Measurements from ENCODE around the gene PTTG1IP2.
"Not testable (repeated sequence)": the region's sequence is repeated elsewhere in the genome, so short reads cannot be mapped to it uniquely, and the experiment has no call there.

Gene PTTG1IP2

GRCh38 chr7:90469554-90469953 is at the start of gene PTTG1IP2:
Gene PTTG1IP2, plus strand, starts transcription at chr7:90469639. Its CDS starts 148 bp downstream, at chr7:90469787.
- DNase-seq (ENCODE audit: low read depth in 2 of 3, low spot score in 1 of 3): no peak

- DNase-seq (ENCODE audit: low read depth in 2 of 3, low spot score in 1 of 3): no peak
Measured at GRCh38 chr7:90421651-90422050, 47.8 kb upstream of the PTTG1IP2 start.

GRCh38 chr7:90424720-90425119 is 44.7 kb upstream of the PTTG1IP2 start:
- peak in 1 of 3 donors; percentile 8 for DNase-seq (ENCODE audit: low read depth in 2 of 3, low spot score in 1 of 3)

GRCh38 chr7:90425376-90425775 is 44.1 kb upstream of the PTTG1IP2 start:
- DNase-seq (ENCODE audit: low read depth in 2 of 3, low spot score in 1 of 3): no peak

- no peak for DNase-seq (ENCODE audit: low read depth in 2 of 3, low spot score in 1 of 3)
Measured at GRCh38 chr7:90430614-90431460, 38.6 kb upstream of the PTTG1IP2 start.

- DNase-seq (ENCODE audit: low read depth in 2 of 3, low spot score in 1 of 3): no peak
Measured at GRCh38 chr7:90432752-90433151, 36.7 kb upstream of the PTTG1IP2 start.

- no peak for DNase-seq (ENCODE audit: low read depth in 2 of 3, low spot score in 1 of 3)
Measured at GRCh38 chr7:90433221-90433620, 36.2 kb upstream of the PTTG1IP2 start.

- DNase-seq (ENCODE audit: low read depth in 2 of 3, low spot score in 1 of 3): no peak
Measured at GRCh38 chr7:90445633-90446032, 23.8 kb upstream of the PTTG1IP2 start.

- no peak for DNase-seq (ENCODE audit: low read depth in 2 of 3, low spot score in 1 of 3)
Measured at GRCh38 chr7:90446137-90446899, 23.1 kb upstream of the PTTG1IP2 start.

- DNase-seq (ENCODE audit: low read depth in 2 of 3, low spot score in 1 of 3): no peak
Measured at GRCh38 chr7:90453259-90453891, 16.1 kb upstream of the PTTG1IP2 start.

GRCh38 chr7:90453931-90454330 is 15.5 kb upstream of the PTTG1IP2 start:
- DNase-seq (ENCODE audit: low read depth in 2 of 3, low spot score in 1 of 3): no peak

GRCh38 chr7:90455163-90456030 is 14.0 kb upstream of the PTTG1IP2 start:
- peak in 1 of 3 donors; percentile 19 for DNase-seq (ENCODE audit: low read depth in 2 of 3, low spot score in 1 of 3)

- DNase-seq (ENCODE audit: low read depth in 2 of 3, low spot score in 1 of 3): no peak
Measured at GRCh38 chr7:90458104-90458503, 11.3 kb upstream of the PTTG1IP2 start.

- no peak for DNase-seq (ENCODE audit: low read depth in 2 of 3, low spot score in 1 of 3)
Measured at GRCh38 chr7:90459888-90460287, 9.6 kb upstream of the PTTG1IP2 start.

GRCh38 chr7:90461219-90461618 is 8.2 kb upstream of the PTTG1IP2 start:
- DNase-seq (ENCODE audit: low read depth in 2 of 3, low spot score in 1 of 3): no peak

- not testable (repeated sequence) for DNase-seq (ENCODE audit: low read depth in 2 of 3, low spot score in 1 of 3)
Measured at GRCh38 chr7:90463151-90463628, 6.2 kb upstream of the PTTG1IP2 start.

GRCh38 chr7:90465816-90466215 is 3.6 kb upstream of the PTTG1IP2 start:
- no peak for DNase-seq (ENCODE audit: low read depth in 2 of 3, low spot score in 1 of 3)

- DNase-seq (ENCODE audit: low read depth in 2 of 3, low spot score in 1 of 3): no peak
Measured at GRCh38 chr7:90472805-90473540, 3.5 kb downstream of the PTTG1IP2 start.

- no peak for DNase-seq (ENCODE audit: low read depth in 2 of 3, low spot score in 1 of 3)
Measured at GRCh38 chr7:90473814-90474213, 4.4 kb downstream of the PTTG1IP2 start.
